Retina (tissue), 1 donor: ENCODE results near the gene HPSE2.

ENCODE experiments used
- DNase-seq: peaks from one replicate; pipeline ENCODE4 v3.0.0-alpha.2; 2016

The HPSE2 gene

DNA sequence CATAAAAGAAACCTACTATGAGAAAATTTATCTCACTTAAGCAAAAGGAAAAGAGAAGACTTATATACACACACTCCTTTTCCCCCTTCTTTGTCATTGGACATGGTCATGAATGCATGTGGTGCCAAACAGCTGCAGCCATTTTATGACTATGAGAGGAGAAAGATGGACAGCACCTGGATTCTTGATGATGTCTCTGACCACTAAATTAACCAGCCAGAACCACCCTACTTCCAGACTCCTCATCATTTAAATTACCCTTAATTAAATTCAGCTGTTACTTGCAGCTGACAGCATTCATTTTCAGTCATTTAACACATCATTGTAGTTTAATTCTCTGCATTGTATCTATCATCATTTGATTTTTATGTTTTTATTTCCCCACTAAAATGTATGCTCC, 409.9 kb downstream of the HPSE2 start:
- DNase-seq = no peak

DNA sequence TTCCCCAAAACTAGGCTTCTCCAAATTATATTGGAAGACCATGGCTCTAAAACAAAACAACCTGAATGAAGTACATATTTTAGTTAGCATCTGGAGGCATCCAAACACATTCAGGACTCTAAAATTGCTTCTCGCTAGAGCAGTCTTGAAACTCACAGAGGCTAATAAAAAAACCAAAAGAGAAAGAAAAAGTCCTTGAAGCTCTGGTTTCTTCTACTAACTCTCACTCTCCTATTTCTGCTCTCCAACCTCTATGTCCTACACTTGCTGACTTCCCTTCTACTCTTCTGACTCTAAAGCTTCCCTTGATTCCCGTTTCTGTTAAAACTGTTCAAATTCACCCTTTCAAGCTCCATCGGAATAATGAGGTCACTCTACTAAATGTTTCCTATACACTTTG, 418.3 kb downstream of the HPSE2 start:
- no peak for DNase-seq

GRCh38 chr10:98815039-98815885, 420.4 kb downstream of the HPSE2 start:
- no peak for DNase-seq

DNA sequence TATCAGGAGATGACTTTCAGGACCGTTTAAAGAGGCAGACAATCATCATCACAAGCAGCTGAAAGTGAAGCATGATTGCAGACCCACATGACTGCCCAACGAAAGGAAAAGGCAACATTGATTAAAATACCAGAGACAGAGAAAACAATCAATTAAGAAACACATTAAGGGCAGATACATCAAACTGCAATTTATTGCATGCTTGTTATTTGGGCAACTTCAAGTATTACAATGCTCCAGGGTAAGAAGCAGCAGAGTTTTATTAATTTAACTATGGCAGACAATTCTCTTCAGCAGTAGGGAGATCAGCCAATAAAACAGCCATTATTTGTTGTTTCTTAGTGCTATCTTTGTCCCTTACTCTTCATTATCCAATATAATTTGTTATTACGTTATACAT, 421.2 kb downstream of the HPSE2 start:
- no peak for DNase-seq

GRCh38 chr10:98808282-98808892, 427.3 kb downstream of the HPSE2 start:
- DNase-seq = no peak

DNA sequence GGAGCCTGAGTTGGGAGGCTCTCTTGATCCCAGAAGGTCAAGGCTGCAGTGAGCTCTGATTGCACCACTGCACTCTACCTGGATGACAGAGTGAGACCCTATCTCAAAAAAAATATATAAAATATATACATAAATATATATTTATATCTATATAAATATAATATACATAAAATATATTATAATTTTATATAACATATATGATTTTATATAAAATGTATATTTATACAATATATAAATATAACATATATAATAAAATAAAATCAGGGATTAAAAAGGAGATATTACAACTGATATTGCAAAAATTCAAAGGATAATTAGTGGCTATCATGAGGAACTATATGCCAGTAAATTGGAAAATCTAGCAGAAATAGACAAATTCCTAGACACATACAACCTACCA, 435.4 kb downstream of the HPSE2 start:
- DNase-seq = no peak

DNA sequence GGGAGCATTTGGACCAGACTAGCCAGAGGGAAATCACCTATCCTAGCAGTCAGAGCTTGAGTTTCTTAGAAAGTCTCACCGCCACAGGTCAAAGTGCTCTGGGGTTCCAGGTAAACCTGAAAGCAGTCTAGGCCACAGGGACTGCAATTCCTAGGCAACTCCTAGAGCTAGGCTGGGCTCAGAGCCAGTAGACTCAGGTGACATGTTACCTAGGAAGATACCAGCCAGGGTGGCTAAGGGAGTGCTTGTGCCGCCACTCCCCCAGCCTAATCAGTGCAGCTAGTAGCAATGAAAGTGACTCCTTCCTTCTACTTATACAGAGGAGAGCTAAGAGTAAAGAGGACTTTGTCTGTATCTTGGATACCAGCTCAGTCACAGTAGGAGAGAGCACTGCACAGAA, 440.2 kb downstream of the HPSE2 start:
- DNase-seq = no peak

GRCh38 chr10:98790817-98791216, 444.8 kb downstream of the HPSE2 start:
- no peak for DNase-seq

DNA sequence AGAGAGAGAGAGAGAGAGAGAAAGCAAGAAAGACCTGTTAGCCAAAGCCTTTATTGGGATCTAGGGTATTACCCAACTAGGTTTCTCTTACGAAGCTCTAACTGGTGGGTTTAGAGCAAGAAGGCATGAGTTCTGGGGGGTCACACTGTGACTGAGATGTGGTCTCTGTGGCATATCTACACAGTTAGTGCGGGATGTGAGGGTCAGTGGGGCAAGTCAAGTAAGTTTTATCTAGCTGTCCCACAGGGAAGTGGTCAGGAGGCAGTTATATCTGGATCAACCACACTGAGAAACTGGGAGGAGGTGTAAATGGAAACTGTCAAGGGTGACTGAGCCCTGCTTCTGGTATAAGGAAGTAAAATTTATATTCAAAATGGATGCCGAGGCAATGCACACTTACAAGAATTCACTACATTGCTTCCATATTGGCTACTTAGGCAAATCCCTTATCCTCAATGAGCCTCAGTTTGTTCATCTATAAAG, 457.3 kb downstream of the HPSE2 start:
- DNase-seq = no peak

GRCh38 chr10:98758463-98758862, 477.2 kb downstream of the HPSE2 start:
- no peak for DNase-seq

DNA sequence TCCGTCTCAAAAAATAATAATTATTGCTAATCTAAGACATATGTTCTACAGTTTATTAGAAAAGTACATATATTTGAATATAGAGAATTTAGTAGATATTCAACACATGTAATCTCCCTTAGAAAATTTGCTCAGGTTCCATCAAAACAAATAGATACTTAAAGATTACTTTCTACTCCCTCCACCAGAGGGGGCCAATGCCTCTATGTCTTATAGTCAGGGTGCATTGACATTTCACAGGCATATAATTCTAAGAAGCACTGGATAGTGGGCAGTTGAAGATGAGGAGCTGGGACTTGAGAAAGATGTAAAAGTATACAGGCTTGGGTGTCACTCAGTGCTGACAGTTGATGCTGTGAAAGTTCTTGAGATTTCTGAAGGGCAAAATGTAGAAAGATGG, 487.4 kb downstream of the HPSE2 start:
- DNase-seq = no peak

- no peak for DNase-seq
Observed at GRCh38 chr10:98745645-98746044, 490.0 kb downstream of the HPSE2 start.

DNA sequence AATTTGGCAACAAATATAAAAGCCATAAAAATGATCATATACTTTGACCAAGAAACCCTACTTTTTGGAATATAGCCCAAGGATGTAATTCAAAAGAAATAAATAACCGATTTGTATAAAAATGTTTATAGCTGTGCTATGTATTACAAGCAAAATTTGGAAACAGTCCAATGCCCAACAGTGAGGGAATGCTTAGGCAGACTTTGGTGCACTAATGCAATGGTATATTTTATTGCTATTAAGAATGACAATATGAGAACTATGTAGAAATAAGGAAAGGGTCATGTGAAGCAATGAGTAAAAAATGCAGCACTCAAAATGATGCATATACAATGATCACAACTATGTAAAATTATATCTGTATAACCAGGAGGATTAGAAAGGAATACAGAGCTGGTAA, 515.1 kb downstream of the HPSE2 start:
- DNase-seq = no peak

DNA sequence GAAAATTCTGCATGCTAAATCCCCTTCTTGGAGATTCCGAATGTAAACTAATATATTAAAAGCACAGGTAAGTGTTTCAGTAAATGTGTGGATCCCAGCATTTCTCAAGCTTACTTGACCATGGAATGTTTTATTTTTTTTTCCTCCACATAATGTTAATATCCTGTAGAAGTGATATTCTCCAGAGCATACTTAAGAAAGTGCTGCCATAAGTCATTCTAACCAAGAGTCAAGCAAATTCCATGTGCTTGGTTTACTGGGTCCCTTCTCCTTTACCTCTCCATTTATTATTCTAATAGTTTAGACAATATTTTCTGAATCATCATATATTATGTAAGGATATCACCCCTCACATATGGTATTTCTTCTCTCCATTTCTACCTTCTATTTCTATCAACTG, 522.1 kb downstream of the HPSE2 start:
- DNase-seq = no peak

- no peak for DNase-seq
Observed at GRCh38 chr10:98696516-98696915, 539.1 kb downstream of the HPSE2 start.

DNA sequence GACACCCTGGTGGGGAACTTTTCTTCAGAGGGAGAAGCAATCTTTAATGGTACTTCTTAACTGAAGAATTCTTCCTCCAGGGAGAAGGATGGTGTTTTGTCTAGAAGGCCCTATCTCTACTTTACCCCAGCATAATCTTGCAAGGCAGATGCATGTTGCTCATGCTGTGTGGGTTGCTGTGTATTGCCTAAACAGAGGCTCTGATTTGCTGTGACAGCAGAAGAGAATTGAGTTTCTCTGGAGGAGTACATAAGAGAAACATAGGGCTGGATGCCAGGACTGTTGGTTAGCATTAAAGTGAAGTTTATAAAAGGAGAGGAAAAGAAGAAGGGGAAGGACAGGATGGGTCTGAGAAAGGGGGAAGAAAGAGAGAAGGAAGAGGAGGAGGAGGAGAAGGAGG, 540.8 kb downstream of the HPSE2 start:
- no peak for DNase-seq

DNA sequence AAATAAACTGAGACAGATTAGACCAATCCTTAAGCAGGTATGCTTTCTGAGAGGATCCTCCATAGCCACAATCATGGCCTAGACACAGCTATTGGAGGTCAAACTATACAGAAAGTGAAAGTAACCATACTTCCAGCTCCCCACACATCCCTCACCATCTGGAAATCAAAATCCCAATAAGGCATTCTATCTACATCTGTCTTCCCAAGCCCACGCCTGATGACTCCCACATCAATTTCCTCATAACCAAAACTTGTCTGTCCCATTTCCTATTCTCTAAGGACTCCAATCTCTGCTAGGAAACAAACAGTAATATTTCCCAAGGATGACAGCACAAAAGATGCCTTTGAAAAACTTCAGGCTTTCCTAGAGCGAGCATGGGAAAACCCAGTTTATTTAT, 541.6 kb downstream of the HPSE2 start:
- DNase-seq = no peak

- no peak for DNase-seq
Observed at GRCh38 chr10:98687685-98688084, 548.0 kb downstream of the HPSE2 start.

DNA sequence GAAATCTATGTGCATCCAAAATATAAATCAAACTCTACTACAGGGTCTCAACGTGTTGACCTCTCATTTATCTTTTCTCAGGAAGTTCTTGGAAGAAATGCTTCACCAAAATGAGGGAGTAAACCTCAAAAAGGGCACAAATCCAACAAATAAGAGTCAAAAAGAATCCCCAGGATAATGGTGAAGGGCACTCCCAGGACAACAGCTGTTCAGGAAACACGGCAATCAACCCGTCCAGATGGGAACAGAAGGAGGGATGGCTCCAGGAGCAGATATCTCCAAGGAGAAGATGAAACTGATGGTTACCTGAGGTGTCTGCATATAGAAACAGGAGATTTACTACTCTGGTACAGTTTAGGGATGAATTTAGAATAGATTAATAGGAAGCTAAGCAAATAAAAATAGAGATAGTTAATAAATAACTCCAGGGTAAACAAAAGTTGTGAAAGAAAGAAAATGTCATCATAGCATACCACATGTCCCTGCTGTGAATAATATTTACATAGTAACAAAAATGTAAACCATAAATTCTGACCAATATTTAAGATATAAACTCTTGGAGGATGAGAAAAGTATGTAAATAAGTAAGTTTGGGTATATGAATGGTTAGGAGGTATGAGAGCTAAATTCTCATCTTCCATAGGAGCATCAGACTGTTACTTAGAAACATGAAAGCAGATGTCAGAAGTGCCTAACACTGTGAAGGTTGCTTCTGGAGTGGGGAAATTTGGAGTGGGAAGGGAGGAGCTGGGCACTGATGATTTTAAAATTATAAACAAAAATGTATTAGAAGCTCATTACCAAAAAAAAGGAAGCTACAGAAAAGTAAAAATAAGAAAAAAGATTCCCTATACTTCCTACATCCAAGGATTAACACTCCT, 551.4 kb downstream of the HPSE2 start:
- DNase-seq = no peak

DNA sequence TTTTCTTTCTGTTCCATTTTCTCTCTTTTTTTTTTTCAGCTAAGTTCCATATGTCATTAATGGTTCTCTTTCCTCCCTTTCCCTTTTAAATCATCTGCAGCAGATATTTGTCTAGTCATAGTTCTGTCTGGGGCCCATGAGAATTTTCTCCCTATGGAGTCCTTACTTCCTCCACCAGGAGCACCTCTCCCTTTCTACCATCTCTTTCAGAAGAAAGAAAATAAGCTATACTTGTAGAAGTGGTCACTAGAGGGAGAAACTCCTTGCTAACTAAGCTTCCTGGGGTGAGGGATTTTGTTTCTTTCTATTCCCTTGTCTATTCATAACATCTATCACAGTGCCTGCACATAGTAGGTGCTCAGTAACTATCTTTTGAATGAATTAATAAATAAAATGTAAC, 558.8 kb downstream of the HPSE2 start:
- DNase-seq = no peak

- no peak for DNase-seq
Observed at GRCh38 chr10:98675902-98676301, 559.8 kb downstream of the HPSE2 start.

DNA sequence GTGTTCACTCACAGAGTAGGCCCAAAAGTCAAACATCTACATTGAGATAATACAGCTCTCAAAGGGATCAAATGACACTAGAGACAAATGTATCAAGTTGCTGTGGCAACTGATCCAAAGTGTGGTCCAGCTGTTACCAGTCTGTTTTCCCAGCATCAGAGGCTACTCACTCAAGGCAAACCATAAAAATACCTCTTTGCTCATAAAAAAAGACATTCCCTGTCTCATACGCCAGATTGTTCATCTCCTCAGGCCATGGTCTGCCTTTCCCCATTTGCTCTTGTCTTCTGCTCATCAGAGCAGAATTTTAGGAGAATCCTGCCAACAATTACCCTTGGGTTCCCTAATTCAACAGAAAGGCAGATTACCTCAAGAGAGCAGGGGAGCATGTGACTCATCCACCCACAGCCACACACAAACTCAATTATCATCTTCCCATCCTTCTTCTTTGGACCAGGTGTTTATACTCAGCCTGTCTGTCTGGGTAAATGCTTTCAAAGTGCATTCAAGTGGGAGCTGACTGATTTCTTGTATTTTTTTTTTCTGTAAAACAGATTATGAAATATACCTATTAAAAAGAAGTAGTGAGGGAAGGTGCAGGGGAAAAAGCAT, 562.4 kb downstream of the HPSE2 start:
- DNase-seq = no peak

GRCh38 chr10:98667081-98667480, 568.6 kb downstream of the HPSE2 start:
- no peak for DNase-seq
